PC-3 (cell line): ENCODE data around the gene BCAS1. TPM values are rescaled to one million over a fixed set of nuclear protein-coding genes. Genes with fewer than 3 reads are reported as not detected.

ENCODE experiments used
- ATAC-seq: fragments of 200-7000 bp; cut with Tn5 transposase; 2 replicates; pipeline ENCODE4 v1.9.1; 2020; ENCODE audit warnings: mild to moderate bottlenecking, moderate library complexity
- BruUV-seq: library from RNA; stranded (reverse); fragments of 400-500 nt; replicated peaks from 2 replicates; lab custom pipeline; 2021; lab: Mats Ljungman, UMichigan
- CTCF ChIA-PET: fragments of 300-600 bp; sonication (Branson Sonifier 250); formaldehyde crosslinking; loops from one replicate; lab custom pipeline; 2022; ENCODE audit warnings: antibody characterized with exemption; lab: Charles Lee
- POLR2A ChIA-PET: fragments of 300-600 bp; sonication (Branson Sonifier 250); formaldehyde crosslinking; loops from one replicate; lab custom pipeline; 2022; ENCODE audit warnings: antibody characterized with exemption; ENCODE audit not compliant: unreplicated experiment; lab: Charles Lee
- DNase-seq: peaks from one replicate; pipeline ENCODE4 v3.0.0-alpha.2; 2015
- H2AFZ ChIP-seq: fragments of 300-600 bp; sonication (generic); 2 replicates; pipeline ENCODE4 v1.6.0; 2016; ENCODE audit warnings: antibody characterized with exemption, low read length
- H3F3A ChIP-seq: fragments of 300-600 bp; sonication (generic); one replicate; pipeline ENCODE4 v1.6.0; 2017; ENCODE audit warnings: antibody characterized with exemption, low read length, control low read depth, mild to moderate bottlenecking; ENCODE audit not compliant: unreplicated experiment
- H3K27ac ChIP-seq: fragments of 300-600 bp; sonication (generic); 2 replicates; pipeline ENCODE4 v1.5.1; 2016; ENCODE audit warnings: mild to moderate bottlenecking, low read length
- H3K27me3 ChIP-seq: fragments of 300-600 bp; sonication (generic); 2 replicates; pipeline ENCODE4 v1.6.1; 2016; ENCODE audit warnings: low read length, mixed read lengths
- H3K36me3 ChIP-seq: fragments of 300-600 bp; sonication (generic); 2 replicates; pipeline ENCODE4 v1.6.1; 2016; ENCODE audit warnings: low read depth, mixed run types, low read length, mixed read lengths
- H3K4me1 ChIP-seq: fragments of 300-600 bp; sonication (generic); 2 replicates; pipeline ENCODE4 v1.5.1; 2016; ENCODE audit warnings: low read length; ENCODE audit not compliant: insufficient read depth
- H3K4me2 ChIP-seq: fragments of 300-600 bp; sonication (generic); 2 replicates; pipeline ENCODE4 v1.6.0; 2016; ENCODE audit warnings: low read length
- H3K4me3 ChIP-seq: fragments of 300-600 bp; sonication (generic); 2 replicates; pipeline ENCODE4 v1.5.1; 2016; ENCODE audit warnings: mild to moderate bottlenecking, low read length, mixed read lengths
- H3K79me2 ChIP-seq: fragments of 300-600 bp; sonication (generic); 2 replicates; pipeline ENCODE4 v1.6.1; 2017; ENCODE audit warnings: low read length, mixed read lengths
- H3K9ac ChIP-seq: fragments of 300-600 bp; sonication (generic); 2 replicates; pipeline ENCODE4 v1.6.0; 2016; ENCODE audit warnings: mild to moderate bottlenecking, low read length
- H3K9me2 ChIP-seq: fragments of 300-600 bp; sonication (generic); replicated peaks from 2 replicates; pipeline ENCODE4 v1.6.1; 2016; ENCODE audit warnings: mixed run types, low read length, mixed read lengths
- H3K9me3 ChIP-seq: fragments of 300-600 bp; sonication (generic); 2 replicates; pipeline ENCODE4 v1.6.1; 2016; ENCODE audit warnings: low read length, mixed read lengths
- H4K20me1 ChIP-seq: fragments of 300-600 bp; sonication (generic); 2 replicates; pipeline ENCODE4 v1.6.1; 2016; ENCODE audit warnings: low read length, mixed read lengths
- CTCF ChIP-seq: fragments of 300-600 bp; sonication (generic); conservative IDR thresholded peaks from 2 replicates; pipeline ENCODE4 v1.5.1; 2017; ENCODE audit warnings: antibody characterized with exemption, low read depth, mild to moderate bottlenecking, low read length
- EZH2 ChIP-seq: fragments of 300-600 bp; sonication (generic); IDR thresholded peaks from one replicate; pipeline ENCODE4 v1.6.1; 2017; ENCODE audit warnings: antibody characterized with exemption, mild to moderate bottlenecking, low read length; ENCODE audit not compliant: unreplicated experiment
- EZH2phosphoT487 ChIP-seq: fragments of 300-600 bp; sonication (generic); IDR thresholded peaks from 2 replicates; pipeline ENCODE4 v1.6.1; 2018; ENCODE audit warnings: mild to moderate bottlenecking, antibody characterized with exemption, low read length, borderline replicate concordance
- intact Hi-C: fragments of 100-400 bp; cut with micrococcal nuclease; formaldehyde crosslinking; loops from 2 replicates; pipeline ENCODE4 v1.9.0; 2023
- total RNA-seq: library from RNA; depleted of rRNA; stranded (reverse); fragments of >200 nt; gene quantifications from 2 replicates; pipeline ENCODE4 v1.2.3, GENCODE V29; 2014

BCAS1 gene
- total RNA-seq, 1 experiment from 2014 or later = 0.18 TPM

- peaks cover 72% of the 10 kb centered on the region for H3K27me3 ChIP-seq
- no peak overlapping the region for H2AFZ ChIP-seq
- no TSS peak for BruUV-seq
- H3K4me2 ChIP-seq = no peak overlapping the region
- no peaks in the 10 kb centered on the region for H4K20me1 ChIP-seq
- H3K36me3 ChIP-seq = no peaks in the 10 kb centered on the region
- ATAC-seq (no peak), DNase-seq (no peak)
- no peak overlapping the region for H3K4me3 ChIP-seq
- H3F3A ChIP-seq = no peaks in the 10 kb centered on the region
- intact Hi-C loops = no loop called here
- H3K9me3 ChIP-seq = no peaks in the 10 kb centered on the region
- H3K27ac ChIP-seq = no peak overlapping the region
- no peaks in the 10 kb centered on the region for H3K9me2 ChIP-seq
- ChIA-PET POLR2A (no interaction called here), CTCF (no interaction called here)
- no peaks in the 10 kb centered on the region for H3K4me1 ChIP-seq
- TF ChIP-seq EZH2phosphoT487 = no peak
- no peak for TF ChIP-seq CTCF
- no peak for TF ChIP-seq EZH2
- H3K9ac ChIP-seq = no peak overlapping the region
- H3K79me2 ChIP-seq = no peaks in the 10 kb centered on the region
These were observed 50.8 kb downstream of the BCAS1 start for GRCh38 chr20:54019585-54019984.

GRCh38 chr20:54019127-54019526 is 51.3 kb downstream of the BCAS1 start:
- H3F3A ChIP-seq = no peaks in the 10 kb centered on the region
- peaks cover 72% of the 10 kb centered on the region for H3K27me3 ChIP-seq
- POLR2A ChIA-PET = no interaction called here
- no peaks in the 10 kb centered on the region for H3K9me2 ChIP-seq
- no peak for DNase-seq
- ATAC-seq = no peak
- no peak overlapping the region for H3K4me2 ChIP-seq
- no peaks in the 10 kb centered on the region for H3K36me3 ChIP-seq
- no peak overlapping the region for H3K27ac ChIP-seq
- H4K20me1 ChIP-seq = no peaks in the 10 kb centered on the region
- no peak overlapping the region for H3K4me3 ChIP-seq
- H3K9me3 ChIP-seq = no peaks in the 10 kb centered on the region
- intact Hi-C loops = no loop called here
- H3K79me2 ChIP-seq = no peaks in the 10 kb centered on the region
- no peaks in the 10 kb centered on the region for H3K4me1 ChIP-seq
- no peak overlapping the region for H3K9ac ChIP-seq
- H2AFZ ChIP-seq = no peak overlapping the region
- no TSS peak for BruUV-seq
- TF ChIP-seq EZH2 (no peak), CTCF (no peak), EZH2phosphoT487 (no peak)
- CTCF ChIA-PET = no interaction called here

GRCh38 chr20:54017846-54018245 is 52.5 kb downstream of the BCAS1 start:
- BruUV-seq = no TSS peak
- Histone ChIP-seq H3K9ac (no peak overlapping the region), H3K4me3 (no peak overlapping the region), H2AFZ (no peak overlapping the region), H3K4me2 (no peak overlapping the region), H3F3A (no peaks in the 10 kb centered on the region), H3K27ac (no peak overlapping the region), H4K20me1 (no peaks in the 10 kb centered on the region), H3K27me3 (peaks cover 72% of the 10 kb centered on the region), H3K79me2 (no peaks in the 10 kb centered on the region), H3K9me2 (no peaks in the 10 kb centered on the region), H3K4me1 (no peaks in the 10 kb centered on the region), H3K9me3 (no peaks in the 10 kb centered on the region), H3K36me3 (no peaks in the 10 kb centered on the region)
- intact Hi-C loops = no loop called here
- POLR2A ChIA-PET = no interaction called here
- TF ChIP-seq EZH2phosphoT487 = no peak
- no peak for TF ChIP-seq CTCF
- no peak for TF ChIP-seq EZH2
- CTCF ChIA-PET = no interaction called here
- DNase-seq (no peak), ATAC-seq (no peak)
